ENCODE measurements around the gene DNAJC17.

DNA sequence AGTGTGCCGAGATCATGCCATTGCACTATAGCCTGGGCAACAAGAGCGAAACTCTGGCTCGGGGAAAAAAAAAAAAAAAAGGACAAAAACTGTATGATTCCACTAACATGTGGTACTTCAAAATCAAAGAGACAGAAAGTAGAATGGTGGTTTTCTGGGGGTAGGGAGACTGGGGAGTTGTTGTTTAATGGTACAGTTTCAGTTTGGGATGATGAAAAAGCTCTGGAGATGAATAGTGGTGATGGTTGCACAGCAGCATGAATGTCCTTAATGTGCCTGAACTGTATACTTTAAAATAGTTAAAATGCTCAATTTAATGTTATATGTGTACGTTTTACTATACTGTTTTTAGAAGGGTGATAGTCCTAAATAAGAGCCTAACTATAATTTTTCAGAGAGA lies 84.9 kb downstream of the DNAJC17 start:
- TF ChIP-seq SP1 (IDR thresholded peaks at IDR 0.05) (no peak), TAF1 (conservative IDR thresholded peaks at IDR 0.05) (no peak), RAD21 (IDR thresholded peaks at IDR 0.05) (no peak), RXRA (IDR thresholded peaks at IDR 0.05) (no peak), JUND (IDR thresholded peaks at IDR 0.05) (no peak)
- TF ChIP-seq, protein P1, sequence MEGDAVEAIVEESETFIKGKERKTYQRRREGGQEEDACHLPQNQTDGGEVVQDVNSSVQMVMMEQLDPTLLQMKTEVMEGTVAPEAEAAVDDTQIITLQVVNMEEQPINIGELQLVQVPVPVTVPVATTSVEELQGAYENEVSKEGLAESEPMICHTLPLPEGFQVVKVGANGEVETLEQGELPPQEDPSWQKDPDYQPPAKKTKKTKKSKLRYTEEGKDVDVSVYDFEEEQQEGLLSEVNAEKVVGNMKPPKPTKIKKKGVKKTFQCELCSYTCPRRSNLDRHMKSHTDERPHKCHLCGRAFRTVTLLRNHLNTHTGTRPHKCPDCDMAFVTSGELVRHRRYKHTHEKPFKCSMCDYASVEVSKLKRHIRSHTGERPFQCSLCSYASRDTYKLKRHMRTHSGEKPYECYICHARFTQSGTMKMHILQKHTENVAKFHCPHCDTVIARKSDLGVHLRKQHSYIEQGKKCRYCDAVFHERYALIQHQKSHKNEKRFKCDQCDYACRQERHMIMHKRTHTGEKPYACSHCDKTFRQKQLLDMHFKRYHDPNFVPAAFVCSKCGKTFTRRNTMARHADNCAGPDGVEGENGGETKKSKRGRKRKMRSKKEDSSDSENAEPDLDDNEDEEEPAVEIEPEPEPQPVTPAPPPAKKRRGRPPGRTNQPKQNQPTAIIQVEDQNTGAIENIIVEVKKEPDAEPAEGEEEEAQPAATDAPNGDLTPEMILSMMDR (IDR thresholded peaks at IDR 0.05; ENCODE audit: low read depth, low read length, missing input control) = no peak

Data from liver (tissue), 3 donors.